Endodermal cell (in vitro differentiated cells): ENCODE data around the gene FAM117A. TPM values are rescaled to one million over a fixed set of nuclear protein-coding genes. Genes with fewer than 3 reads are reported as not detected.

ENCODE experiments used
- DNase-seq: peaks from one replicate; pipeline ENCODE4 v3.0.0-alpha.2; 2017
- H3K27ac ChIP-seq: 2 replicates; pipeline ENCODE4 v1.5.1; 2013; ENCODE audit warnings: mild to moderate bottlenecking, low read depth, low read length, moderate library complexity
- H3K27me3 ChIP-seq: 2 replicates; pipeline ENCODE4 v1.6.1; 2013; ENCODE audit warnings: mild to moderate bottlenecking, low read length, moderate library complexity; ENCODE audit not compliant: insufficient read depth, control insufficient read depth, poor library complexity, severe bottlenecking
- H3K36me3 ChIP-seq: 2 replicates; pipeline ENCODE4 v1.7.0; 2013; ENCODE audit warnings: mild to moderate bottlenecking, low read length, moderate library complexity; ENCODE audit not compliant: control insufficient read depth, insufficient read depth
- H3K4me1 ChIP-seq: one replicate; pipeline ENCODE4 v1.7.0; 2013; ENCODE audit warnings: low read length; ENCODE audit not compliant: control insufficient read depth, insufficient read depth
- H3K4me3 ChIP-seq: 2 replicates; pipeline ENCODE4 v1.5.1; 2013; ENCODE audit warnings: mild to moderate bottlenecking, low read length, moderate library complexity
- H3K9ac ChIP-seq: 2 replicates; pipeline ENCODE4 v1.6.1; 2013; ENCODE audit warnings: mild to moderate bottlenecking, low read length, moderate library complexity; ENCODE audit not compliant: poor library complexity, severe bottlenecking; ENCODE audit errors: extremely low read depth
- H3K9me3 ChIP-seq: 2 replicates; pipeline ENCODE4 v1.6.1; 2013; ENCODE audit warnings: mild to moderate bottlenecking, low read length, moderate library complexity; ENCODE audit not compliant: control insufficient read depth
- H3K27ac Mint-ChIP-seq: 2 replicates; pipeline ENCODE4 v1.8.0; 2020; ENCODE audit warnings: mixed read lengths
- H3K27me3 Mint-ChIP-seq: 2 replicates; pipeline ENCODE4 v1.8.0; 2021; ENCODE audit warnings: mild to moderate bottlenecking, mixed read lengths; ENCODE audit not compliant: insufficient read depth
- H3K36me3 Mint-ChIP-seq: 2 replicates; pipeline ENCODE4 v1.8.0; 2020; ENCODE audit warnings: low read depth, mixed read lengths
- H3K4me1 Mint-ChIP-seq: 2 replicates; pipeline ENCODE4 v1.8.0; 2020; ENCODE audit warnings: mixed read lengths
- H3K4me3 Mint-ChIP-seq: 2 replicates; pipeline ENCODE4 v1.8.0; 2020; ENCODE audit warnings: mild to moderate bottlenecking, moderate library complexity, mixed read lengths
- H3K9me3 Mint-ChIP-seq: 2 replicates; pipeline ENCODE4 v1.8.0; 2020; ENCODE audit warnings: mild to moderate bottlenecking, mixed read lengths
- CTCF ChIP-seq: fragments of 200-600 bp; sonication (generic); conservative IDR thresholded peaks from 2 replicates; pipeline ENCODE4 v1.5.0; 2021; ENCODE audit warnings: antibody characterized with exemption, mild to moderate bottlenecking
- WGBS, 2 experiments: methylation state at CpG; one replicate each; pipeline versions ENCODE4 v1.1.5 to v1.1.7; 2013; ENCODE audit warnings: missing lambda C conversion rate in 2 of 2, mixed read lengths in 1 of 2; ENCODE audit not compliant: insufficient coverage in 1 of 2, insufficient read length in 1 of 2; 5-methylcytosine and 5-hydroxymethylcytosine counted together
- total RNA-seq, 2 donors: library from RNA; stranded (reverse); fragmentation: NEBNext Ultra II Directional in 1 of 2; extraction: Animal tissue kit (Norgen Biotek cat#: 25700) in 1 of 2; gene quantifications; 2 replicates in 1 of 2; 3 replicates in 1 of 2; pipeline ENCODE4 v1.2.1, GENCODE V29; 2021

FAM117A gene
- total RNA-seq, 2 donors from 2014 or later: 15.4 to 16.8 TPM

DNA sequence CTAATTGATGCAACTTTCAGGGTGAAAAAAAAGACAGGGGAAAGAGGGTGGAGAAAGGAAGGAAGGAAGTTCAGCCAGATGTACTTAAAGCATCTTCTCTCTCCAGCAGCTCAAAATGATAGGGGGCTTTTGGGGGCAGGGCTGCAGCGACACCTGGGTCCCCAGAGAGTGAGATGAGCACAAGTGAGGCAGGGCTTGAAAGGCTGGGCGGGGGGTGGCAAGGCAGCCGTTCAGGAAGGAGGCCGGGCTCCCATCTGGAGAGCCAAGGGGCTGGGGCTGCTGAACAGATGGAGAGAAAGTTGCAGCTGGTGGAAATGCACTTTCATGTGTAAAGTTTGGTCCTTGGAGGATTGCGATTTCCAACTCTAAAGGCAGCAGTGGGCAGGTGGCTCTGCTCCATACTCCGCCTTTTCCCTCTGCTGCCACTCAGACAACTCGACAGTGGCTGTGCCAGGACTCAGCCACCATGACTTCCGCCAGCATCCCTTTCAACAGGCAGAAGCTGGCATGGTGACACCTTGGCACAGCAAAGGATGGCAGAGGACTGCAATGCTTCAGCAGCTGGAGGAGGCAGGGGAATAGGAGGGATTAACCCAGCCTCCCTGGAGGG, 63.9 kb downstream of the FAM117A start:
- H3K4me3 ChIP-seq: no peak overlapping the region
- no peaks in the 10 kb centered on the region for H3K9me3 ChIP-seq
- TF ChIP-seq CTCF: no peak
- Mint-ChIP-seq H3K4me3 (no peak overlapping the region), H3K27ac (no peak overlapping the region), H3K9me3 (no peaks in the 10 kb centered on the region), H3K27me3 (peaks cover 8% of the 10 kb centered on the region), H3K36me3 (peaks cover 46% of the 10 kb centered on the region), H3K4me1 (peaks cover 3% of the 10 kb centered on the region)
- no peak overlapping the region for H3K9ac ChIP-seq
- WGBS, 2 experiments: 93 to 96% methylated on average over 8 of the region's 8 CpGs
- peaks cover 49% of the 10 kb centered on the region for H3K36me3 ChIP-seq
- no peak for DNase-seq
- H3K27me3 ChIP-seq: no peaks in the 10 kb centered on the region
- H3K27ac ChIP-seq: no peak overlapping the region
- H3K4me1 ChIP-seq: no peaks in the 10 kb centered on the region

DNA sequence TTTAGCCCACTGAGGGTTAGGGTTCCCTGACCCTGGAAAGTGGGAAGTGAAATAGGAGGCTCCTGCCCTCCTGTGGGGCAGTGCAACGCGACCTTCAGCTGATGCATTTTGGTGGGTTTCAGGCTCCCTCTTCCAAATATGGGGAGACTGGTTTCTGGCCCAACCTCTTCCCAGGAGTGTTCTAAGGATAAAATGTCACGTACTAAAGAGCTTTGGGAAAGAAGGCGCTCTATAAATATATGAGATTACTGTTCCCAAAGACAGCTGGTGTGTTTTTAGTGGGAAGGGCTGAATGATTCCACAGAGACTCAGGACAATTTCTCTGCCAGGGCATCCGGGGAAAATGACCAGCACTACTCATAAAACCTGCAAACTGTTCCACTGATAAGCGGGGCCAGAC, 65.9 kb downstream of the FAM117A start:
- TF ChIP-seq CTCF: no peak
- H3K36me3 Mint-ChIP-seq: peaks cover 28% of the 10 kb centered on the region
- Histone ChIP-seq H3K27ac (no peak overlapping the region), H3K4me1 (no peaks in the 10 kb centered on the region), H3K4me3 (no peak overlapping the region), H3K9ac (no peak overlapping the region), H3K36me3 (peaks cover 28% of the 10 kb centered on the region), H3K9me3 (no peaks in the 10 kb centered on the region), H3K27me3 (no peaks in the 10 kb centered on the region)
- peaks cover 14% of the 10 kb centered on the region for H3K27me3 Mint-ChIP-seq
- no peak overlapping the region for H3K4me3 Mint-ChIP-seq
- no peaks in the 10 kb centered on the region for H3K9me3 Mint-ChIP-seq
- peaks cover 5% of the 10 kb centered on the region for H3K4me1 Mint-ChIP-seq
- no peak for DNase-seq
- no peak overlapping the region for H3K27ac Mint-ChIP-seq
- 80 to 87% methylated on average over 6 of the region's 6 CpGs for WGBS, 2 experiments

DNA sequence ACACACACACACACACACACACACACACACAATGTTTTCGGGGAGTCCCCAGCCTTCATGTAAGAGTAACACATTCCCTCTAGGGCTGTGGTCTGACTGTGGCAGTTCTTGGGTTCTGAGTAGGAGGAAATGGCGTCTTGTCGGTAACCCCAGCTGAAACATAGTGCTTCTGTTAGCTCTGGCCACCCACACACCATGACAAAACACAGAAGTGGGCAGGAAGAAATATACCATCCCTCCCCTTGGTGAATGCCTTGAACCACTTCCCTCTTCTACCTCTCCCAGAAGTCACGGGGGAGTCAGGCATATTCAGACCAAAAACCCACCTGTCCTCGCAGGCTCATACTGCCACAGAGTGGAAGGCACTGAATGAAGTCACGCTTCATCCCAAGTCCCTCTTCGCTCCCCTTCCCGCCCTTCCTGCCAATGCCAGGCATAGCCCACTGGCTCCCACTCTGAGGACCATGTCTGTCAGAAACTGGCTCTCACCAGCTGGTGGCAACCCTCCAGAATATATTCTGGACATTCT, 67.6 kb downstream of the FAM117A start:
- H3K27me3 ChIP-seq: no peaks in the 10 kb centered on the region
- H3K4me3 Mint-ChIP-seq: no peak overlapping the region
- H3K27ac ChIP-seq: no peak overlapping the region
- peaks cover 12% of the 10 kb centered on the region for H3K36me3 ChIP-seq
- no peaks in the 10 kb centered on the region for H3K9me3 ChIP-seq
- H3K4me1 Mint-ChIP-seq: peaks cover 11% of the 10 kb centered on the region
- peaks cover 21% of the 10 kb centered on the region for H3K27me3 Mint-ChIP-seq
- H3K9me3 Mint-ChIP-seq: no peaks in the 10 kb centered on the region
- no peak for TF ChIP-seq CTCF
- H3K27ac Mint-ChIP-seq: no peak overlapping the region
- peaks cover 17% of the 10 kb centered on the region for H3K36me3 Mint-ChIP-seq
- no peak overlapping the region for H3K4me3 ChIP-seq
- 90 to 92% methylated on average over 5 to 6 of the region's 8 CpGs for WGBS, 2 experiments
- H3K9ac ChIP-seq: no peak overlapping the region
- H3K4me1 ChIP-seq: no peaks in the 10 kb centered on the region
- no peak for DNase-seq
